HepG2 (cell line): ENCODE data around the gene LMTK2. TPM values are rescaled to one million over a fixed set of nuclear protein-coding genes. Genes with fewer than 3 reads are reported as not detected.

Source experiments
- ATAC-seq: fragments of 200-7000 bp; cut with Tn5 transposase; 3 replicates; pipeline ENCODE4 v1.9.1; 2020; ENCODE audit warnings: mild to moderate bottlenecking, moderate library complexity
- BruUV-seq: library from RNA; stranded (reverse); fragments of 400-500 nt; replicated peaks from 2 replicates; lab custom pipeline; 2021; lab: Mats Ljungman, UMichigan
- CTCF ChIA-PET: fragments of 300-600 bp; formaldehyde crosslinking; extraction: SDS; loops from one replicate; lab custom pipeline; 2021; ENCODE audit warnings: low total read pairs, inconsistent platforms, low intra/inter-chr PET ratio; lab: Yijun Ruan, JAX
- POLR2A ChIA-PET: fragments of 350-600 bp; sonication (Branson Sonifier 250); formaldehyde crosslinking; loops from one replicate; lab custom pipeline; 2020; ENCODE audit warnings: antibody characterized with exemption, inconsistent platforms; lab: Yijun Ruan, JAX
- DNase-seq: peaks from one replicate; pipeline ENCODE4 v3.0.0-alpha.2; 2015; ENCODE audit warnings: low spot score
- FAIRE-seq: peaks from 3 replicates; lab custom pipeline; 2011; peaks lifted over from hg19 to GRCh38; lab: Jason Lieb, UNC
- H2AFZ ChIP-seq: one replicate; pipeline ENCODE4 v1.6.1; 2011; ENCODE audit warnings: low read length, inconsistent platforms
- H3K27ac ChIP-seq: fragments of 300-600 bp; 3 replicates; pipeline ENCODE4 v1.8.0; 2011; ENCODE audit warnings: mixed run types, mild to moderate bottlenecking, mixed read lengths, low read length, inconsistent platforms; ENCODE audit not compliant: insufficient read depth; ENCODE audit errors: extremely low read length
- H3K27me3 ChIP-seq, 2 experiments: fragments of 200-600 bp in 1 of 2; 2 replicates in 1 of 2; 3 replicates in 1 of 2; pipeline versions ENCODE4 v1.6.0 to v1.8.0; 2011; ENCODE audit warnings: low read length in 2 of 2, mild to moderate bottlenecking in 2 of 2, moderate library complexity in 2 of 2, inconsistent platforms in 1 of 2; ENCODE audit not compliant: insufficient read depth in 2 of 2, control insufficient read depth in 1 of 2
- H3K36me3 ChIP-seq, 2 experiments: fragments of 200-600 bp in 1 of 2; replicated peaks in 1 of 2; 2 replicates in 1 of 2; 3 replicates in 1 of 2; pipeline versions ENCODE4 v1.5.1 to v1.8.0; 2011; ENCODE audit warnings: low read length in 2 of 2, inconsistent platforms in 1 of 2; ENCODE audit not compliant: insufficient read depth in 2 of 2, control insufficient read depth in 1 of 2
- H3K4me1 ChIP-seq: 2 replicates; pipeline ENCODE4 v1.5.1; 2012; ENCODE audit warnings: low read length, inconsistent platforms; ENCODE audit not compliant: insufficient read depth
- H3K4me2 ChIP-seq: 2 replicates; pipeline ENCODE4 v1.6.0; 2011; ENCODE audit warnings: low read depth, low read length, inconsistent platforms
- H3K4me3 ChIP-seq, 3 experiments: fragments of 200-600 bp in 1 of 3; sonication (generic), shearing (Covaris generic) in 1 of 3; replicated peaks in 1 of 3; 2 replicates each; pipeline ENCODE4 v1.5.1; 2011 to 2016; ENCODE audit warnings: low read length in 3 of 3, inconsistent platforms in 2 of 3, low read depth in 2 of 3, mild to moderate bottlenecking in 2 of 3, control low read depth in 1 of 3, mixed read lengths in 1 of 3; ENCODE audit not compliant: insufficient read depth in 1 of 3
- H3K79me2 ChIP-seq: one replicate; pipeline ENCODE4 v1.6.1; 2011; ENCODE audit warnings: low read length, inconsistent platforms; ENCODE audit not compliant: insufficient read depth
- H3K9ac ChIP-seq: 2 replicates; pipeline ENCODE4 v1.6.0; 2011; ENCODE audit warnings: mild to moderate bottlenecking, low read depth, low read length, inconsistent platforms; ENCODE audit not compliant: insufficient read depth
- H3K9me3 ChIP-seq: 2 replicates; pipeline ENCODE4 v1.5.1; 2012; ENCODE audit warnings: mild to moderate bottlenecking, low read length
- H4K20me1 ChIP-seq: 2 replicates; pipeline ENCODE4 v1.6.0; 2011; ENCODE audit warnings: inconsistent platforms, mild to moderate bottlenecking, low read length, moderate library complexity; ENCODE audit not compliant: insufficient read depth
- CAMTA2 ChIP-seq: sonication (generic); formaldehyde crosslinking; IDR thresholded peaks from 2 replicates; pipeline ENCODE4 v1.4.0; 2020; ENCODE audit warnings: mild to moderate bottlenecking, missing genetic modification reagents, borderline replicate concordance
- FOXJ3 ChIP-seq: sonication (generic); formaldehyde crosslinking; IDR thresholded peaks from 2 replicates; pipeline ENCODE4 v1.4.0; 2020; ENCODE audit warnings: missing genetic modification reagents, mild to moderate bottlenecking, borderline replicate concordance
- GTF3A ChIP-seq: sonication (generic); formaldehyde crosslinking; conservative IDR thresholded peaks from 2 replicates; pipeline ENCODE4 v1.4.0; 2020; ENCODE audit warnings: mild to moderate bottlenecking, missing genetic modification reagents
- HDAC1 ChIP-seq: sonication (generic); formaldehyde crosslinking; IDR thresholded peaks from 2 replicates; pipeline ENCODE4 v1.5.1; 2020; ENCODE audit warnings: mild to moderate bottlenecking, missing genetic modification reagents
- HDAC6 ChIP-seq: fragments of 200-600 bp; sonication (generic); IDR thresholded peaks from 2 replicates; pipeline ENCODE4 v1.7.0; 2017; ENCODE audit warnings: mild to moderate bottlenecking, antibody characterized with exemption, low read length, low read depth
- KDM6A ChIP-seq: IDR thresholded peaks from 2 replicates; pipeline ENCODE4 v1.6.1; 2016; ENCODE audit warnings: low read depth
- MED8 ChIP-seq: sonication (generic); formaldehyde crosslinking; IDR thresholded peaks from 2 replicates; pipeline ENCODE4 v1.8.1; 2023; ENCODE audit warnings: mild to moderate bottlenecking, missing genetic modification reagents; ENCODE audit not compliant: insufficient replicate concordance
- MIXL1 ChIP-seq: IDR thresholded peaks from 2 replicates; pipeline ENCODE4 v1.6.1; 2016
- NCOA5 ChIP-seq: sonication (generic); formaldehyde crosslinking; IDR thresholded peaks from 2 replicates; pipeline ENCODE4 v1.4.0; 2020; ENCODE audit warnings: missing genetic modification reagents
- NFATC3 ChIP-seq: sonication (generic); formaldehyde crosslinking; IDR thresholded peaks from 2 replicates; pipeline ENCODE4 v1.5.1; 2020; ENCODE audit warnings: mild to moderate bottlenecking, missing genetic modification reagents
- PCBP1 ChIP-seq: fragments of 200-400 bp; formaldehyde crosslinking; IDR thresholded peaks from 2 replicates; pipeline ENCODE4 v1.6.1; 2017; ENCODE audit warnings: mild to moderate bottlenecking, low read depth, low read length, borderline replicate concordance
- PHF20 ChIP-seq: sonication (generic); formaldehyde crosslinking; IDR thresholded peaks from 2 replicates; pipeline ENCODE4 v1.5.0; 2020; ENCODE audit warnings: mild to moderate bottlenecking, missing genetic modification reagents
- RARG ChIP-seq: sonication (generic); formaldehyde crosslinking; IDR thresholded peaks from 2 replicates; pipeline ENCODE4 v1.4.0; 2020; ENCODE audit warnings: low read depth, mild to moderate bottlenecking, missing genetic modification reagents
- ZFP62 ChIP-seq: sonication (generic); formaldehyde crosslinking; IDR thresholded peaks from 2 replicates; pipeline ENCODE4 v1.4.0; 2020; ENCODE audit warnings: missing genetic modification reagents
- ZNF12 ChIP-seq: sonication (generic); formaldehyde crosslinking; IDR thresholded peaks from 2 replicates; pipeline ENCODE4 v1.5.0; 2020; ENCODE audit warnings: missing genetic modification reagents
- ZNF160 ChIP-seq: sonication (generic); formaldehyde crosslinking; IDR thresholded peaks from 2 replicates; pipeline ENCODE4 v1.8.0; 2022; ENCODE audit warnings: mild to moderate bottlenecking, inconsistent platforms, missing genetic modification reagents
- ZNF256 ChIP-seq: sonication (generic); formaldehyde crosslinking; conservative IDR thresholded peaks from 2 replicates; pipeline ENCODE4 v1.4.0; 2020; ENCODE audit warnings: missing genetic modification reagents
- ZSCAN9 ChIP-seq: IDR thresholded peaks from 2 replicates; pipeline ENCODE4 v1.6.1; 2016; ENCODE audit warnings: borderline replicate concordance
- ZZZ3 ChIP-seq: sonication (generic); formaldehyde crosslinking; IDR thresholded peaks from 2 replicates; pipeline ENCODE4 v1.4.0; 2020; ENCODE audit warnings: missing genetic modification reagents, mild to moderate bottlenecking, borderline replicate concordance
- WGBS: methylation state at CpG from one replicate; pipeline ENCODE4 v1.1.6; 2017; ENCODE audit warnings: low lambda C conversion rate; 5-methylcytosine and 5-hydroxymethylcytosine counted together
- in situ Hi-C: cut with HindIII; loops from 2 replicates; pipeline ENCODE4 v1.10.0; 2017; ENCODE audit warnings: low pct_unique_long_range_greater_than_20kb; ENCODE audit not compliant: extremely low pct_ligation_motif_present
- intact Hi-C: fragments of 100-400 bp; cut with micrococcal nuclease; formaldehyde crosslinking; loops from one replicate; pipeline ENCODE4 v1.10.0; 2022; ENCODE audit not compliant: unreplicated experiment
- polyA plus RNA-seq, 8 experiments: library from polyadenylated mRNA; depleted of rRNA in 3 of 8; stranded (reverse) in 7 of 8; unstranded in 1 of 8; fragments of >200 nt; fragmentation: Illumina TruSeq in 4 of 8; extraction: Trizol in 4 of 8; gene quantifications; 2 replicates each; pipeline versions ENCODE4 v1.2.1 to v1.2.3, GENCODE V29; 2011 to 2016; ENCODE audit warnings: low read depth in 4 of 8, missing spikeins in 1 of 8, mixed read lengths in 1 of 8; ENCODE audit not compliant: insufficient read depth in 1 of 8
- total RNA-seq, 5 experiments: library from RNA; depleted of rRNA; stranded (reverse); fragments of >200 nt; fragmentation: Illumina TruSeq; extraction: Trizol; gene quantifications; 2 replicates each; pipeline ENCODE4 v1.2.3, GENCODE V29; 2016; ENCODE audit warnings: low read depth in 1 of 5
- TF ChIP-seq, protein P1 (sequence below): IDR thresholded peaks from 2 replicates; pipeline ENCODE4 v1.6.1; 2016; ENCODE audit warnings: low read depth, control low read depth
- TF ChIP-seq, protein P2 (sequence below): IDR thresholded peaks from 2 replicates; pipeline ENCODE4 v1.6.1; 2018; ENCODE audit warnings: missing genetic modification reagents
- TF ChIP-seq, protein P3 (sequence below): IDR thresholded peaks from 2 replicates; pipeline ENCODE4 v1.6.1; 2016; ENCODE audit warnings: low read depth, borderline replicate concordance

The LMTK2 gene
- total and polyA plus RNA-seq, 2 of the 13 experiments (the other 11 are each of a cell fraction or from before 2014, with no cell fraction given), result 9.5 to 11.7 TPM

DNA sequence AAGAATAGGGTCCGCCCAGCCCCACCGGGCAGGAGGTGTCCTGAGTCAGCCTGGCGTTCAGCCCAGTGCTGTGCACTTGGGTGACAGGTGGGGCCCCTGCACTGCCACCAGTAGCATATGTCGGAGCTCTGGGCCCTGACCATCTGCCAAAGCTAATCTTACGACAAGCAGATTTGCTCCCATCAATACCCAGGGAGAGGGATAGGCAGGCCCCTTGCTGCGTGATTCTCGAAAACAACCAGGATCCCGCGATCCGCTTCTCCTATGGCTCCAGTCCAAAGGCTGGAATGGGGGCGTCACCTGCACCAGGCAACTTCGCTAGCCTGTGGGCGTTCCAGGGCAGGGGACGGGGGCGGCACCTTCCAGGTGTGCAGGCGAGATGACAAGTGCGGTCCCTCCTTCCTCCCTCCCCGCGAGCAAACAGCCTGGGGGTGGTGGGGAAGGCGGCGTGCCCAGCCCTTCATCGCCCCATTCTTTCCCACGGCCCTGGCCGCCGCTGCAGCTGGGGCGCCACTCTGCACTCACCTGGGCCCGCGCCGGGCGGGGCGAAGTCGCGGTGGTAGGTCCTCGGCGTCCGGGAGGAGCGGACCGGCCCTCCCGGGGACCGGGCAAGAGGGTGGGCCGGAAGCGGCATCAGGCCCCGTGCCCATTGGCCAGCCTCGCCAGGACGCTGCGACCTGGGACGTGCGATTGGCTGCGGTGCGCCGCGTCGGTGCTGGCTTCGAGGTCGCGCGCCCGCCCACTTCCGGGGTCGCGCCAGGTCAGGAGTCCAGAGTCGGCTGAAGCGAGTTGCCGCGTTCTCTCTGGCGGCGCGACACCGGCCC is 145.2 kb downstream of the LMTK2 start, which contains the start of gene TECPR1 (continued):
- no peak for TF ChIP-seq CAMTA2 (CRISPR knock-in tag)
- TF ChIP-seq NCOA5, result no peak

DNA sequence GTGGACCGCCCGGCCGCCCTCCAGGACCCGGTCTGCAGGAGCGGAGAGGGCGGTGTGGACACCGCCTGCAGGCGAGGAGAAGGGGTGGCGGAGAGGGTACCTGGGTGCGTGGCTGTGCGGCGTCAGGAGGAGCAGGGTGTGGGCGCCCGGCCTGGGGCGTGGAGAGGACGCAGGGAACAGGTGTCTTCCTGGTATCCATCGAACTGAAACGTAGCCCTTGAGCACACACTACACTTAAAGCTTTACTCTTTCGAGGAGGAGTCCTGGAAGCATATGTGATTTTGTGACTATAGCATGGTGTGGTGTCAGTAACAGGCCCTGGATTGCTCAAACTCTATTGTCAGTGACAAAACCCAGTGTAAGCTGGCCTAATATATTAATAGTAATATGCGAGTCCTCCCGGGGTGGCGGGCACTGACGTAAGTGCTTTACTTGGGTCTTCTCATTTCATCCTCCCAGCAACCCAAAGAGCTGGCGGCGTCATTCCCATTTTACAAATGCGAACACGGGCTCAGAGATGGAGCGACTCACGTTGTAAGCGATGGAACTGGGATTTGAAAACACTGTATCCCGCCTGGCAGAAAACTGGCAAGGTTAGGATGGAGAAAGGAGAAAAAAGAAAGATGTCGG is 145.9 kb downstream of the LMTK2 start:
- POLR2A ChIA-PET, result no interaction called here
- peak overlapping the region; percentile 66 to 100 (median 88) for H3K4me3 ChIP-seq
- BruUV-seq, result TSS peak; percentile 76
- no peak for FAIRE-seq
- no peak for ATAC-seq
- no peaks in the 10 kb centered on the region for H4K20me1 ChIP-seq
- intact Hi-C loops (no loop called here), in situ Hi-C loops (no loop called here)
- peaks cover 21% of the 10 kb centered on the region for H3K79me2 ChIP-seq
- H3K4me2 ChIP-seq, result peak overlapping the region; percentile 87
- no peaks in the 10 kb centered on the region for H3K9me3 ChIP-seq
- H2AFZ ChIP-seq, result no peak overlapping the region
- H3K9ac ChIP-seq, result peak overlapping the region; percentile 71
- CTCF ChIA-PET, result no interaction called here
- WGBS, result 5% methylated on average over 22 of the region's 32 CpGs
- H3K4me1 ChIP-seq, result peaks cover 31% of the 10 kb centered on the region
- no peak for DNase-seq
- peak overlapping the region; percentile 61 for H3K27ac ChIP-seq
- H3K27me3 ChIP-seq, result no peaks in the 10 kb centered on the region; a peak in 1 of 5 replicates
- H3K36me3 ChIP-seq, result peaks cover under 1 to 6% of the 10 kb centered on the region in 2 experiments; a peak in 2 of 5 replicates
- TF ChIP-seq, protein P1, sequence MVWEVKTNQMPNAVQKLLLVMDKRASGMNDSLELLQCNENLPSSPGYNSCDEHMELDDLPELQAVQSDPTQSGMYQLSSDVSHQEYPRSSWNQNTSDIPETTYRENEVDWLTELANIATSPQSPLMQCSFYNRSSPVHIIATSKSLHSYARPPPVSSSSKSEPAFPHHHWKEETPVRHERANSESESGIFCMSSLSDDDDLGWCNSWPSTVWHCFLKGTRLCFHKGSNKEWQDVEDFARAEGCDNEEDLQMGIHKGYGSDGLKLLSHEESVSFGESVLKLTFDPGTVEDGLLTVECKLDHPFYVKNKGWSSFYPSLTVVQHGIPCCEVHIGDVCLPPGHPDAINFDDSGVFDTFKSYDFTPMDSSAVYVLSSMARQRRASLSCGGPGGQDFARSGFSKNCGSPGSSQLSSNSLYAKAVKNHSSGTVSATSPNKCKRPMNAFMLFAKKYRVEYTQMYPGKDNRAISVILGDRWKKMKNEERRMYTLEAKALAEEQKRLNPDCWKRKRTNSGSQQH (CRISPR knock-in tag), result no peak
- TF ChIP-seq FOXJ3 (CRISPR knock-in tag) (no peak), GTF3A (no peak), ZFP62 (CRISPR knock-in tag) (no peak), MED8 (CRISPR knock-in tag) (peak; percentile 44), MIXL1 (CRISPR knock-in tag) (no peak), RARG (CRISPR knock-in tag) (no peak), ZSCAN9 (CRISPR knock-in tag) (no peak), PHF20 (CRISPR knock-in tag) (no peak; the same call in 1 of the 2 replicates), ZNF12 (CRISPR knock-in tag) (no peak), ZNF160 (CRISPR knock-in tag) (0 out of 2 replicates have a peak, but pooled peaks have one; percentile 3), ZZZ3 (CRISPR knock-in tag) (no peak), ZNF256 (CRISPR knock-in tag) (no peak), KDM6A (no peak), HDAC6 (no peak), NFATC3 (CRISPR knock-in tag) (no peak), HDAC1 (CRISPR knock-in tag) (no peak), PCBP1 (no peak)
- TF ChIP-seq, protein P2, sequence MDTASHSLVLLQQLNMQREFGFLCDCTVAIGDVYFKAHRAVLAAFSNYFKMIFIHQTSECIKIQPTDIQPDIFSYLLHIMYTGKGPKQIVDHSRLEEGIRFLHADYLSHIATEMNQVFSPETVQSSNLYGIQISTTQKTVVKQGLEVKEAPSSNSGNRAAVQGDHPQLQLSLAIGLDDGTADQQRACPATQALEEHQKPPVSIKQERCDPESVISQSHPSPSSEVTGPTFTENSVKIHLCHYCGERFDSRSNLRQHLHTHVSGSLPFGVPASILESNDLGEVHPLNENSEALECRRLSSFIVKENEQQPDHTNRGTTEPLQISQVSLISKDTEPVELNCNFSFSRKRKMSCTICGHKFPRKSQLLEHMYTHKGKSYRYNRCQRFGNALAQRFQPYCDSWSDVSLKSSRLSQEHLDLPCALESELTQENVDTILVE, result no peak
- TF ChIP-seq, protein P3, sequence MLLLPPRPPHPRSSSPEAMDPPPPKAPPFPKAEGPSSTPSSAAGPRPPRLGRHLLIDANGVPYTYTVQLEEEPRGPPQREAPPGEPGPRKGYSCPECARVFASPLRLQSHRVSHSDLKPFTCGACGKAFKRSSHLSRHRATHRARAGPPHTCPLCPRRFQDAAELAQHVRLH (CRISPR knock-in tag), result no peak
